GM12892 (cell line): ENCODE measurements around the gene SPAM1.

Experiments used
- POLR2A ChIP-seq: IDR thresholded peaks from 2 replicates; pipeline ENCODE4 v1.6.1; 2011; ENCODE audit warnings: low read depth, low read length, control low read depth
- POLR2AphosphoS5 ChIP-seq: IDR thresholded peaks from 2 replicates; pipeline ENCODE4 v1.6.1; 2011; ENCODE audit warnings: low read depth, low read length, control low read depth

- TF ChIP-seq POLR2A (no peak), POLR2AphosphoS5 (no peak)
These were observed 36.8 kb upstream of the SPAM1 start for GRCh38 chr7:123888192-123888591.
